CMK (cell line): ENCODE measurements around the gene EDDM13.
"Not testable (repeated sequence)": the region's sequence is repeated elsewhere in the genome, so short reads cannot be mapped to it uniquely, and the experiment has no call there.

Experiments used
- DNase-seq: peaks from one replicate; pipeline ENCODE4 v3.0.0-alpha.2; 2010; ENCODE audit warnings: low read depth

Gene EDDM13

GRCh38 chr19:56321989-56322440 lies 49.5 kb downstream of the EDDM13 start:
- DNase-seq, result peak; percentile 33

GRCh38 chr19:56324436-56324835 lies 51.9 kb downstream of the EDDM13 start:
- DNase-seq, result no peak

GRCh38 chr19:56332695-56333094 lies 60.1 kb downstream of the EDDM13 start:
- DNase-seq, result no peak

- DNase-seq, result peak; percentile 64
Measured at GRCh38 chr19:56333506-56333905, 61.0 kb downstream of the EDDM13 start.

GRCh38 chr19:56335371-56335770 lies 62.8 kb downstream of the EDDM13 start:
- DNase-seq, result not testable (repeated sequence)

- DNase-seq, result not testable (repeated sequence)
Measured at GRCh38 chr19:56337077-56337476, 64.5 kb downstream of the EDDM13 start.

GRCh38 chr19:56339031-56339430 lies 66.5 kb downstream of the EDDM13 start:
- not testable (repeated sequence) for DNase-seq

- DNase-seq, result no peak
Measured at GRCh38 chr19:56341948-56342347, 69.4 kb downstream of the EDDM13 start.

- DNase-seq, result peak; percentile 52
Measured at GRCh38 chr19:56347163-56347778, 74.7 kb downstream of the EDDM13 start.

GRCh38 chr19:56348289-56348877 lies 75.8 kb downstream of the EDDM13 start:
- DNase-seq, result no peak

GRCh38 chr19:56350416-56351045 lies 78.0 kb downstream of the EDDM13 start:
- peak; percentile 45 for DNase-seq

GRCh38 chr19:56351208-56351607 lies 78.7 kb downstream of the EDDM13 start:
- no peak for DNase-seq

- no peak for DNase-seq
Measured at GRCh38 chr19:56355517-56355916, 83.0 kb downstream of the EDDM13 start.

- no peak for DNase-seq
Measured at GRCh38 chr19:56356944-56357343, 84.4 kb downstream of the EDDM13 start.
